Progenitor cell of endocrine pancreas (in vitro differentiated cells): ENCODE measurements around the gene DPP4. TPM values are rescaled to one million over a fixed set of nuclear protein-coding genes. Genes with fewer than 3 reads are reported as not detected.

Source experiments
- DNase-seq: peaks from one replicate; pipeline ENCODE4 v3.0.0; 2021; ENCODE audit warnings: low spot score; ENCODE audit not compliant: unreplicated experiment
- H3K27ac Mint-ChIP-seq: 2 replicates; pipeline ENCODE4 v1.8.0; 2021; ENCODE audit warnings: mild to moderate bottlenecking, moderate library complexity, mixed read lengths
- H3K27me3 Mint-ChIP-seq: 2 replicates; pipeline ENCODE4 v1.8.0; 2021; ENCODE audit warnings: mixed read lengths
- H3K36me3 Mint-ChIP-seq: 2 replicates; pipeline ENCODE4 v1.8.0; 2022; ENCODE audit warnings: mixed read lengths; ENCODE audit not compliant: insufficient read depth
- H3K4me1 Mint-ChIP-seq: 2 replicates; pipeline ENCODE4 v1.8.0; 2021; ENCODE audit warnings: low read depth, mixed read lengths
- H3K4me3 Mint-ChIP-seq: 2 replicates; pipeline ENCODE4 v1.8.0; 2021; ENCODE audit warnings: low read depth, mild to moderate bottlenecking, moderate library complexity, mixed read lengths
- H3K9me3 Mint-ChIP-seq: 2 replicates; pipeline ENCODE4 v1.8.0; 2021; ENCODE audit warnings: low read depth, mixed read lengths
- CTCF ChIP-seq: fragments of 200-600 bp; sonication (generic); IDR thresholded peaks from one replicate; pipeline ENCODE4 v1.5.0; 2021; ENCODE audit warnings: antibody characterized with exemption, mild to moderate bottlenecking; ENCODE audit not compliant: unreplicated experiment
- total RNA-seq: library from RNA; stranded (reverse); gene quantifications from 2 replicates; pipeline ENCODE4 v1.2.1, GENCODE V29; 2021

Gene DPP4
- total RNA-seq, 1 donor from 2014 or later: 3.2 TPM

- H3K36me3 Mint-ChIP-seq: no peaks in the 10 kb centered on the region
- no peaks in the 10 kb centered on the region for H3K9me3 Mint-ChIP-seq
- no peak for DNase-seq
- no peak overlapping the region for H3K4me3 Mint-ChIP-seq
- TF ChIP-seq CTCF: peak; percentile 34
- H3K27ac Mint-ChIP-seq: no peak overlapping the region
- peaks cover 8% of the 10 kb centered on the region for H3K27me3 Mint-ChIP-seq
- no peaks in the 10 kb centered on the region for H3K4me1 Mint-ChIP-seq
Observed at GRCh38 chr2:161988589-161988988, 85.4 kb downstream of the DPP4 start.

GRCh38 chr2:161987311-161987710 lies 86.7 kb downstream of the DPP4 start:
- Mint-ChIP-seq H3K36me3 (no peaks in the 10 kb centered on the region), H3K4me1 (no peaks in the 10 kb centered on the region), H3K27ac (no peak overlapping the region), H3K4me3 (no peak overlapping the region), H3K9me3 (no peaks in the 10 kb centered on the region), H3K27me3 (peaks cover 4% of the 10 kb centered on the region)
- no peak for TF ChIP-seq CTCF
- no peak for DNase-seq

- TF ChIP-seq CTCF: no peak
- Mint-ChIP-seq H3K36me3 (no peaks in the 10 kb centered on the region), H3K4me1 (no peaks in the 10 kb centered on the region), H3K4me3 (no peak overlapping the region), H3K27me3 (peaks cover 11% of the 10 kb centered on the region), H3K27ac (no peak overlapping the region), H3K9me3 (no peaks in the 10 kb centered on the region)
- DNase-seq: no peak
Observed at GRCh38 chr2:161983866-161984265, 90.1 kb downstream of the DPP4 start.

- peaks cover 11% of the 10 kb centered on the region for H3K27me3 Mint-ChIP-seq
- TF ChIP-seq CTCF: no peak
- H3K9me3 Mint-ChIP-seq: no peaks in the 10 kb centered on the region
- no peaks in the 10 kb centered on the region for H3K36me3 Mint-ChIP-seq
- H3K4me3 Mint-ChIP-seq: no peak overlapping the region
- H3K4me1 Mint-ChIP-seq: no peaks in the 10 kb centered on the region
- no peak overlapping the region for H3K27ac Mint-ChIP-seq
- DNase-seq: no peak
Observed at GRCh38 chr2:161983331-161983651, 90.7 kb downstream of the DPP4 start.

- no peak for DNase-seq
- Mint-ChIP-seq H3K4me1 (no peaks in the 10 kb centered on the region), H3K4me3 (no peak overlapping the region), H3K27me3 (peaks cover 11% of the 10 kb centered on the region), H3K36me3 (no peaks in the 10 kb centered on the region), H3K27ac (no peak overlapping the region), H3K9me3 (no peaks in the 10 kb centered on the region)
- TF ChIP-seq CTCF: no peak
Observed at GRCh38 chr2:161982548-161983330, 91.3 kb downstream of the DPP4 start.
